ENCODE measurements around the gene ELANE. TPM values are rescaled to one million over a fixed set of nuclear protein-coding genes. Genes with fewer than 3 reads are reported as not detected.

The ELANE gene
- total RNA-seq, 1 donor from 2014 or later = not detected

GRCh38 chr19:810077-810855, 41.8 kb upstream of the ELANE start:
- TF ChIP-seq, protein P1, sequence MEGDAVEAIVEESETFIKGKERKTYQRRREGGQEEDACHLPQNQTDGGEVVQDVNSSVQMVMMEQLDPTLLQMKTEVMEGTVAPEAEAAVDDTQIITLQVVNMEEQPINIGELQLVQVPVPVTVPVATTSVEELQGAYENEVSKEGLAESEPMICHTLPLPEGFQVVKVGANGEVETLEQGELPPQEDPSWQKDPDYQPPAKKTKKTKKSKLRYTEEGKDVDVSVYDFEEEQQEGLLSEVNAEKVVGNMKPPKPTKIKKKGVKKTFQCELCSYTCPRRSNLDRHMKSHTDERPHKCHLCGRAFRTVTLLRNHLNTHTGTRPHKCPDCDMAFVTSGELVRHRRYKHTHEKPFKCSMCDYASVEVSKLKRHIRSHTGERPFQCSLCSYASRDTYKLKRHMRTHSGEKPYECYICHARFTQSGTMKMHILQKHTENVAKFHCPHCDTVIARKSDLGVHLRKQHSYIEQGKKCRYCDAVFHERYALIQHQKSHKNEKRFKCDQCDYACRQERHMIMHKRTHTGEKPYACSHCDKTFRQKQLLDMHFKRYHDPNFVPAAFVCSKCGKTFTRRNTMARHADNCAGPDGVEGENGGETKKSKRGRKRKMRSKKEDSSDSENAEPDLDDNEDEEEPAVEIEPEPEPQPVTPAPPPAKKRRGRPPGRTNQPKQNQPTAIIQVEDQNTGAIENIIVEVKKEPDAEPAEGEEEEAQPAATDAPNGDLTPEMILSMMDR (IDR thresholded peaks at IDR 0.05; ENCODE audit: unreplicated experiment) = no peak
- Mint-ChIP-seq H3K27ac (peak overlapping the region; percentile 56), H3K36me3 (peaks cover 21% of the 10 kb centered on the region), H3K4me1 (peaks cover 8% of the 10 kb centered on the region), H3K4me3 (no peak overlapping the region), H3K27me3 (ENCODE audit: low read depth) (no peaks in the 10 kb centered on the region), H3K9me3 (no peaks in the 10 kb centered on the region)
- no peak for DNase-seq (ENCODE audit: low spot score in 2 of 2, unreplicated experiment in 2 of 2)

DNA sequence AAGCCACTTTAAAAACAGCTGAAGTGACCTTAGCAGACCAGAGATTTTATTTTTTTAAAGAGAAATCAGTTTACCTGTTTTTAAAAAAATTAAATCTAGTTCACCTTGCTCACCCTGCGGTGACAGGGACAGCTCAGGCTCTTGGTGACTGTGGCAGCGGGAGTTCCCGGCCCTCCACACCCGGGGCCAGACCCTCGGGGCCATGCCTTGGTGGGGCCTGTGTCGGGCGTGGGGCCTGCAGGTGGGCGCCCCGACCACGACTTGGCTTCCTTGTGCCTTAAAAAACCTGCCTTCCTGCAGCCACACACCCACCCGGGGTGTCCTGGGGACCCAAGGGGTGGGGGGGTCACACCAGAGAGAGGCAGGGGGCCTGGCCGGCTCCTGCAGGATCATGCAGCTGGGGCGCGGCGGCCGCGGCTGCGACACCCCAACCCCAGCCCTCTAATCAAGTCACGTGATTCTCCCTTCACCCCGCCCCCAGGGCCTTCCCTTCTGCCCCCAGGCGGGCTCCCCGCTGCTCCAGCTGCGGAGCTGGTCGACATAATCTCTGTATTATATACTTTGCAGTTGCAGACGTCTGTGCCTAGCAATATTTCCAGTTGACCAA, 41.1 kb upstream of the ELANE start:
- no peaks in the 10 kb centered on the region for H3K9me3 Mint-ChIP-seq
- H3K27ac Mint-ChIP-seq = peak overlapping the region; percentile 56
- H3K4me3 Mint-ChIP-seq = no peak overlapping the region
- DNase-seq (ENCODE audit: low spot score in 2 of 2, unreplicated experiment in 2 of 2) = no peak
- TF ChIP-seq, protein P1 (IDR thresholded peaks at IDR 0.05; ENCODE audit: unreplicated experiment) = no peak
- H3K27me3 Mint-ChIP-seq (ENCODE audit: low read depth) = no peaks in the 10 kb centered on the region
- peaks cover 24% of the 10 kb centered on the region for H3K36me3 Mint-ChIP-seq
- H3K4me1 Mint-ChIP-seq = peaks cover 8% of the 10 kb centered on the region

- peak overlapping the region; percentile 59 for H3K27ac Mint-ChIP-seq
- H3K36me3 Mint-ChIP-seq = peaks cover 29% of the 10 kb centered on the region
- peaks cover 8% of the 10 kb centered on the region for H3K4me1 Mint-ChIP-seq
- no peaks in the 10 kb centered on the region for H3K9me3 Mint-ChIP-seq
- DNase-seq (ENCODE audit: low spot score in 2 of 2, unreplicated experiment in 2 of 2) = no peak
- H3K4me3 Mint-ChIP-seq = no peak overlapping the region
- TF ChIP-seq, protein P1 (IDR thresholded peaks at IDR 0.05; ENCODE audit: unreplicated experiment) = no peak
- H3K27me3 Mint-ChIP-seq (ENCODE audit: low read depth) = no peaks in the 10 kb centered on the region
Measured at GRCh38 chr19:811506-812048, 40.5 kb upstream of the ELANE start.

DNA sequence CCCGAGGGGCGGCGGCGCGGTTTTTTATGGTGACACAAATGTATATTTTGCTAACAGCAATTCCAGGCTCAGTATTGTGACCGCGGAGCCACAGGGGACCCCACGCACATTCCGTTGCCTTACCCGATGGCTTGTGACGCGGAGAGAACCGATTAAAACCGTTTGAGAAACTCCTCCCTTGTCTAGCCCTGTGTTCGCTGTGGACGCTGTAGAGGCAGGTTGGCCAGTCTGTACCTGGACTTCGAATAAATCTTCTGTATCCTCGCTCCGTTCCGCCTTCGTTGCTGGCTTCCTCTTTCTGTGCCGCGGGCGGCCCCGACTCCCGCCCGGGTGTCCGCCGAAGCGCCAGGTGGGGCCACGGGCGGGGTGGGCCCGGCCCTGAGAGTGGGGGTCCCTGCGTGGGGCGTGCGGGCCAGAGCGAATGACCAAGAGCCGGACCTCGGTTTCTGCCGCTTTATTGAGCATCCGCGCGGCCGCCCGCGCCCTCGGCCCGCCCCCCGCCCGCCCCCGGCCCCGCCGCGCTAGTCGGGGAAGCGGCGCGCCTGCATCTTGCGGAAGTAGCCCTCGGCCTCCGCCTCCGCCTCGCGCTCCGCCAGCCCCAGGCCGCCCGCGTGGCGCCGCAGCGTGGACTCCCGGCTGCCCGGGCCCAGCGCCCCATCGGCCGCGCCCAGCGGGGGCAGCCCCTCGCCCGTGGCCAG, 39.9 kb upstream of the ELANE start:
- H3K36me3 Mint-ChIP-seq = peaks cover 30% of the 10 kb centered on the region
- H3K27me3 Mint-ChIP-seq (ENCODE audit: low read depth) = no peaks in the 10 kb centered on the region
- peaks cover 6% of the 10 kb centered on the region for H3K4me1 Mint-ChIP-seq
- no peak overlapping the region for H3K27ac Mint-ChIP-seq
- DNase-seq (ENCODE audit: low spot score in 2 of 2, unreplicated experiment in 2 of 2) = no peak
- no peaks in the 10 kb centered on the region for H3K9me3 Mint-ChIP-seq
- no peak overlapping the region for H3K4me3 Mint-ChIP-seq
- TF ChIP-seq, protein P1 (IDR thresholded peaks at IDR 0.05; ENCODE audit: unreplicated experiment) = no peak

DNA sequence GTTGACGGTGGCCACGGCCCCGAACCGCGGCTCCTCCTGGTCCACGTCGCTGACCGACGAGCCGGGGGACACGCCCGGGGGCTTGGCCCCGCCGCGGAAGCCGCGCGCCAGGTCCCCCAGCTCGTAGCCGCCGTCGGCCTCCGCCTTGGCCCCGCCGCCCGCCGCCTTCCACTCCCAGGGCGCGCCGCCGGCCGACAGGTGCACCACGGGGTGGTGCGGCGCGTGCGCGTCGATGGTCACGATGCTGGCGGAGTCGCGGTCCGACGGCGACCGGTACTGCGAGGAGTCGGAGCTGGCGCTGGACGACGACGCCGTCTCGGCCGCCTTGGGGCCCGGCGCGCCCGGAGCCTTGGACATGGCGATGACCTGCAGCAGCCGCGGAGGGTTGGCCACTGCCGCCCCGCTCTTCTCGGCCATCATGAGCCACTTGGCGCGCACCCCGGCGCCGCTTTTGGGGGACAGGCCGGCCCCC, 39.3 kb upstream of the ELANE start:
- no peak for DNase-seq (ENCODE audit: low spot score in 2 of 2, unreplicated experiment in 2 of 2)
- Mint-ChIP-seq H3K36me3 (peaks cover 24% of the 10 kb centered on the region), H3K27ac (no peak overlapping the region), H3K27me3 (ENCODE audit: low read depth) (no peaks in the 10 kb centered on the region), H3K9me3 (no peaks in the 10 kb centered on the region), H3K4me1 (no peaks in the 10 kb centered on the region), H3K4me3 (no peak overlapping the region)
- TF ChIP-seq, protein P1 (IDR thresholded peaks at IDR 0.05; ENCODE audit: unreplicated experiment) = no peak
